Activated CD8-positive, alpha-beta memory T cell treated with anti-CD3 and anti-CD28 coated beads, Interleukin-2, amount 50 U/mL, for 1 hour (primary cell): ENCODE results near the gene PLA2G7.
"Not testable (repeated sequence)": the region's sequence is repeated elsewhere in the genome, so short reads cannot be mapped to it uniquely, and the experiment has no call there.

Experiments
- DNase-seq: peaks from one replicate; pipeline ENCODE4 v3.0.0-alpha.2; 2020; ENCODE audit errors: extremely low read depth

PLA2G7 gene

DNA sequence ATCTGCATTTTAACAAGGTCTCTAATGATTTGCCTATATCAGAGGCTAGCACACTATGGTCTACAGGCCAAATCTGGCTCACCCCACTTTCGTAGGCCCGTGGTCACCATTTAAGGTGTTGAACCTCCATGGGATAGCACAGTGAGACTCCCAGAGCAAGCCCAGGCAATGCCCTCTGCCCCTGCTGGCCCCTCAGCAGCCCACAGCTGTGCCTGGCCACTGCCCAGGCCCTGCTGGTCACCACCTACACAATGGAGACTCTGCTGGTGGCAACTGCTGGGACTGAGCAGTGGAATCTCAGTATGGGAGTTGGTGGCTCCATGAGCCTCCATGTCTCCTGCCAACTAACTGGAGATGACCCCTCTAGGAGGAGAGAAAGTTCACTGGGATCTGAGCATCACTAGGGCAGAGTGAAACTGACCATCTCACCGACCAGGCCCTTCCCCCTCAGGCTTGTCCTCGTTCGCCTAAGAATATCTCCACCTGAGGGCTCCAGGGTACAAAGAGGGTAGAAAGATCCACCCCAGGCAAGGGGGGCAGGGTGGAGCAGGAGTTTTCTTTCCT lies 13.8 kb upstream of the PLA2G7 start:
- DNase-seq: no peak

DNA sequence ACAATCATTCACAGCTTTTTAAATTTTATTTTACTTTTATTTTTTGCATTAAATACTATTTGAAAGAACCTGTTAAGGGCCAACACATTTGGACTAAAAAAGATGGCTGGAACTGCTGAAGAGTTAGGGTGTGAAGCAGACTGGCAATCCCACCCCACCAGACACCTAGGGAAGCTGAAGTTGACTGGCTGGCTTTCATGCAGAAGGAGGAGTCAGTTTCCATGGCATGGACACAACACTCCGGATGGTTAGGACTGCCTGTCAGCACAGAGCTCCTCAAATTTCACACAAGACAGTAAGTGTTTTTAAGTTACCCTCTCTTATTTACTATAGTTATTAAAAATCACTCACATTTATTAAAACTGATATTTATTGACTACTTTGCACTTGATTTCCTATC lies 11.5 kb upstream of the PLA2G7 start, which contains the start of gene ANKRD66:
TSS of gene ANKRD66 (plus strand) at position 238 of the 400 bp plus-strand sequence. CDS start 5,016 bp downstream, outside the sequence.
- DNase-seq: no peak

DNA sequence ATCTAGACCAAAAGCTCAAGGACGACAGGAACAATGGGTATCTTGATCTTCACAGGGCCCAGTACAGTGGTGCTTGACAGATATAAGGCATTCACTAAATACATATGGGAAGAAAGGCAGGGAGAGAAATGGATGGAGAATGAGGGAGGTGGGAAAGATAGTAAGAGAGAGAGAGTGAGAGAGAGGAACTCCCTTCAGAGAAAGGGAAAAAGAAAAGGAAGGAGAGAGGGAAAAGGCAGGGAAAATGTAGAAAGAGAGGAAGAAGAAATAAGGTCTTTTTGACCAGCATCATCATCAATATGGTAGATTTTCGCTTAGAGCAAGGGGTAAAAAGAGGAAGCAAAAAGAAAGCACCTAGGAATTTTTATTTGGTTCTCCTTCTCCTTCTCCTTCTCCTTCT lies 10.8 kb upstream of the PLA2G7 start:
- no peak for DNase-seq

DNA sequence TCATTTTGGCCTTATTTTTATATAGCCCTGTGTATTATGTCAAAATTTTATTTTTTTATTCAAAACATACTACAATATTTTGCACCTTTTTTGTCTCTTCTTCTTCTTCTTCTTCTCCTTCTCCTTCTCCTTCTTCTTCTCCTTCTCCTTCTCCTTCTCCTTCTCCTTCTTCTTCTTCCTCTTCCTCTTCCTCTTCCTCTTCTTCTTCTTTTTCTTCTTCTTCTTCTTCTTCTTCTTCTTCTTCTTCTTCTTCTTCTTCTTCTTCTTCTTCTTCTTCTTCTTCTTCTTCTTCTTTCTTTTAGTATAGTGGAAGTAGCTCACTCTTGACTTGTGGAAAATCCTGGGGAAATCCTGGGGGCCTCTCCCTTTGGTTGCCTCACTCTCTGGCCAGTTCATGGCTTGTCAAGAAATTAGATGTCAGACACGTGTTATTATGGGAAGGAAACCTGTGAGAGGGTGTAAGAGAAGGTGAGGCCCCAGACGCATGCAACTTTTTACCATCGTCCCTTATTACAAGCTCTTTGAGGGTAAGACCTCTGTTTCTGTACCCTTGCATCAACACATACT lies 9.1 kb upstream of the PLA2G7 start:
- not testable (repeated sequence) for DNase-seq

DNA sequence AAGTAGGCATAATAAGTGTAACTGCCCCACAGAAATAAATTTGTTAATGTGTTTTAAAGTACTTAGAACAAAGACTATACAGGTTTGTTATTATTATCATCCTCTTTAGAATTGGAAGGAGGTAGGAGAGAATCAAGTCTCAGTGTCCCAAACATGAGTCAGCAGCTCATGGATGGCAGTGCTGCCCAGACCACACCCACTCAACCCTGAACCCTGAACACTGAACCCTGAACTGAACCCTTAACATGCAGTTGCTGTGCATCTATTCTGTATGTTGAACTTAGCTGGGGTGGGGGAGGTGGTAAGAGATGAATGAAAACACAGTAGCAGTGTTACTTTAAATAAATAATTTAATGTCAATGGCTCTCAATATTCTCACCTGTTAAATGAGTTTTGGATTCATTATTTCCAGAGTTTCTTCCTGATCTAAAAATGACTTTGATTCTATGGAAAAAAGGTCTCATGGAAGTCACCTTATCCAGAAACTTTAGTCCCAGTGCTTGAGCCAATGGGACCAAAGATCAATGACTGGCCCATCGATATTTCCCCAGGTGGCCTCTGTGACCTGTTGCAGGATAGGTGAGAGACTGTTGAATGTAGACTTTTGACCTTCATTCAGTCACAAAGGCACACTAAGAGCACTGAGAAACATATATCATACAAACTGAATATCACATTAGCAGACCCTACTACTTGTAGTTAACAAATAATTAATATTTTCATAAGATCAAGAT lies 8.4 kb upstream of the PLA2G7 start:
- DNase-seq: no peak

DNA sequence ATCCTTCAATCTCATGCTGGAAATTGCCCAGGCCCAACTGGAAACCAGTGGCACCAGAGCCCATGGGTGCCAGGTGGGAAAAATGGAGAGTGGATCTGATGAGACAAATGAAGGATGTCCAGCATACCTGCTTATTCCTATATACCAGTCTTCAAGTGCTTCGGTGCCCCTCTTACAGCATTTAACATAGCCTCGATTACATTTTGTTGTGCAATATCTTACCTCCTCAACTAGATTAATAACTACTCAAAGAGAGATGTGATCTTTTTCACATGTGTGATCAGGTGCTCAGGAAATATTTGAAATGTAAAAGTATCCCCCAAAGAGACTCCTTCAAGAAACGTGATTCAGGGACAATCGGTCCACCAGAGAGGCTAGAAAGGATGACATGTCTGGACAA lies 6.7 kb upstream of the PLA2G7 start:
- no peak for DNase-seq

DNA sequence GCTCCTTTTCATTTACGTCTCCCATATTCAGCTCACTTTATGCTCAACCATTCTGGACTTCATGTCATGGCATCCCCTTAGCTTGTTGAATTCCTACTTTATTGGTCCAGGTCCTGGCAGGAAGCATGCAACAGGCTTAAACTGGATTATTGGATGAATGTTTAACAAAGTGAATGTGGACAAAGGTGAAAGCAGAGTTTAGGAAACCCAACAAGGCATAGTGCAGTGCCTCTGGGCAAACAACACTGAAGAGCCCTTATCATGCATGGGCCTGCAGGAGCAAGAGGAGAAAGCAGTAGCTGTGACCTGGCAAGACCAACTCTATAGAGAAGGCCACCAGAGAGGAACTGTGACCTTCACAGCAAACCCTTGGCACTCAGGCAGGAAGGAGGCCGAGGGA lies 6.3 kb upstream of the PLA2G7 start:
- DNase-seq: no peak

DNA sequence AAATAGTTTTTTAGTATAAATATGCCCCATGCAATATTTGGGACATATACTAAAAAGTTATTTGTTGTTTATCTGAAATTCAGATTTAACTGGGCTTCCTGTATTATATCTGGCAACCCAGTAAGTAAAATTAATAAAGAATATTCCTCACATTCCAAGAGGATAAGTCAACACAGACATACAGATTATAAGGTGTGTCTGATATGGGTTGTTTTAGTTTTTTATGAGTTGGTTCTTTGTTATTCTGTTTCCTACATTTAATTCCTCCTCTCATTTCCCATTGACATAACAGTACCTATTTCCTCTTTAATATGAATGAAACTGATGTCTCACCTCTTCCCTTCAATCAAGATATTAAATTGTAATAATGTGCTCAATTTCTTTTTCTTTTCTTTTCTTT lies 1.7 kb upstream of the PLA2G7 start:
- no peak for DNase-seq

DNA sequence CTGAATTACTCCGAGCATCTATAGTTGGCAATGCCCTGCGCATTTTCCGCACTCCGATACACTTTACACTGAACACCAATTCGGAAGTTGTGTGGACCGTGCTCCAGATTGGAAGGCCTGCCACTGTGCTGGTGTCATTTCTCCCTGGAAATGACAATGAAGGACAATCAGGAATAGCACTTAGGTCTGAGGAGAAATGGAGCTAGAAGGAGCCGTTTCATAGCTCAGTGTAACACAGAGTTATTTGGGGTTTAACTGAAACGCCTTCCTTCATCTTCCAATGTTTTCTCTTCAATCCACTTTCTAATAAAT lies 501 bp upstream of the PLA2G7 start:
- DNase-seq: no peak

DNA sequence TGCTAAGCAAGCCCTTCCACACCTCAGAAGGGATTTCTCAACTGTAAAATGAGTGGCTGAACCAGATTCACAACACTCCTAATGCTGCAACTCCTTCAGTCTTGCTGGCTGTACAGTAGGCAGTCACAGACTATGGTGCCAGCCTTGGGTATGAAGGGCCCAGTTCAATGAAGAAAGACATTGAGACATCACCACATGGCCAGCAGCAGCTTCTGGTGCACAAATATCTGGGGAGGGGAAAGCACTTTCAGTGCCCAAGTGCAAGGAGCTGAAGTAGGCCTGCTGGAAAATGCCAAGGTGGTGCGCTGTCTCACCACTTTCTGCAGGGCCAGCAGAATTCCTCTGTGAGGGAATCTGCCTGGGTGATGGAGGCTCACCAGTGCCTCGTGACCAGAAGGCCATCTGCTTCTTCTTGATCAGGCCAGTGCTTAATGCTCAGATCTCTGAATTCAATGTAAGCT lies 1.8 kb downstream of the PLA2G7 start:
- DNase-seq: no peak

DNA sequence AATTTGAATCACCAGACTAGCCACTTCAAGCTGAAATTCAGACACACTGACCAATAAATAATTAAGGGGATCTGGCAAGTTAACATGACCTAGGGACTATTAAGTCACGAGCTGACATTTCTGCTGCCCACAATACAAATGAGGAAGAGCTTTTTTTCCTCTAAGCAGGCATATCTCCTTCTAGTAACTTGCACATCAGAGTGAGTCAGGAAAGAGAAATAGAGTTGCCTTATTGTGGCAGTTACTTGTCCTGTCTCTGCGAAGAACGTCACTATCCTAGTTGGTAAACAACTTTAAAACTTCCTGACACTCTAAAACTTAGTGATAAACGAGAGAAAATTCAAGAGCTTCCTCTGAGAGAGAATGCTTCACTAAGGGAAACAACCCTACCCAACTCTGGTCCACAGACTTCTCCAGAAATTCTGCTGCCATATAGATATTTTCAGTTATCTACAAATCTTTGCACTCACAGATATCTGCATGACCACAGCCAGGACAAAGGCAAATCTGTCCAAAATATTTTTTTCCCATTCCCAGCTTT lies 4.2 kb downstream of the PLA2G7 start:
- no peak for DNase-seq

DNA sequence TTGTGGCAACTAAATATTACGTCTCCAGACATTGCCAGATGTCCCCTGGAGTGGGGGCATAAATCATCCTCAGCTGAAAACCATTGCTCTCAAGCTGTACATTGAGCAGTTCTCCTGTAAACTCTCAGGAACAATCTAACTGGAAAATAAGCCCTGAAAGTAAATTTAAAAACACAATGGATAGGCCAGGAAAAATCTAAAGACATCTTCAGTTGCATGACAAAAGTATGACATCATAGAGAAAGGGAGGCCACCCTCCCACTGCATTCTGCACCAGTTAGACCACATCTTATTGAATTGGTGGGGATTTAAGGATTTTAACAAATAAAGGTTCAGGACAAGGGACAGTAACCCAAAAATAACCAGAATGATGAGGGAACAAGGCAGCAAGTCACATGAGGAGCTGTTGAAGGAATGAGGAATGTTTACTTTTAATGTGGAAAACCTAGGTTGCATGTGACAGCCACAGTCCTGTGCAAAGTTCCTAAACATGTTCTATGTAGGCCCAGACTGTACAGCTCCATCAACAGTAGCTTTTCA lies 5.3 kb downstream of the PLA2G7 start:
- DNase-seq: no peak

DNA sequence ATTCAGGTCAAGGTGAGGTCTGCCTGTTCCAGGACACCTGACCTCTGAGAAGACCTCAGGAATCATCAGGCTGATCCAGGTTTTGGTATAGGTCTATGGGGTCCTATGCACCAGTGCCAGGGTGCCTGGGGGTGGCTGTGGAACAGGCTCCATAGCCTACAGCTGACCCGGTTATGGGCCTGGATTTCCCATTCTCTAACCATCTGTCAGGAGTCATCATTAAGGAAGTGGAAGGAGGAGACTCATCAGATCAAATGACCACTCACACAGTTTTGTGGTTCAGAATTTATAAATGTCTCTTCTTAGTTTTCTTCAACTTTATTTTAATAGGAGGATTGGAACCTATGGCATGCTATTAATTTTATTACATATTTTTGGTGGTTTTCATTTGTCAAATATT lies 14.8 kb downstream of the PLA2G7 start:
- no peak for DNase-seq

DNA sequence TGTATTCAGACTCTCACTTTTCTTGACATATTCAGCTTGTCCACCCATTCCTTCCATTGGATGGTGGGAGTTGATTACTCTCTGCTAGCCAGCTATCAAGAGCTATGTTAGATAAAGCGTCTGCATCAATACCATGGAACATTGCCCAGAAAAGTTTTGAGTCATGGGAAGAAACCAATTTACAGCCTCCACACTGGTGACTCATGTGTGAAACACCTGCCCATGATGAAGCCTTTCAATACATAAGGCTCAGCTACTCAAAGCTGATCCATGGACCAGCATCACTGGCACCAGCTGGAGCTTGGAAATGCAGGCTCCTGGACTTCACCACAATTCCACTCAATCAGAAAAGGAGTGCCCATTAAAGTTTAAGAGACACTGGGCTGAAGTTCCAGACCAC lies 16.1 kb downstream of the PLA2G7 start:
- DNase-seq: no peak

DNA sequence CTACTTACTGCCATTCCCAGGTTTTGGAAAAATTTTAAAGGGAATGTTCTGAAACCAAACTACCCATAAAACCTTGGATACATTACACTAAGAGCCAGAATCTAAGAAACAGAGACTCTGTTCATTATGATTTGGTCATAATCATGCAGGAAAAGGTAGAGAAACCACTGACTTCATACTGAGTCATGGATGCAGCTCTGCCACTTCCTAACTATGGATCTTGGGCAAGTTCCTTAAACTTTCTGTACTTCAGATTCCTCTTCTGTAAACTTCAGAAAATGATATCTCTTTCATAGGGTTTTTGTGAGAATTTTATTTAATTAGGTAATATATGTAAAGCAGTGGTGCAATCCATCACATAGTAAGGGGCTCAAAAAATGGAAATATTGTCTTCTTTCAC lies 20.0 kb downstream of the PLA2G7 start:
- no peak for DNase-seq

DNA sequence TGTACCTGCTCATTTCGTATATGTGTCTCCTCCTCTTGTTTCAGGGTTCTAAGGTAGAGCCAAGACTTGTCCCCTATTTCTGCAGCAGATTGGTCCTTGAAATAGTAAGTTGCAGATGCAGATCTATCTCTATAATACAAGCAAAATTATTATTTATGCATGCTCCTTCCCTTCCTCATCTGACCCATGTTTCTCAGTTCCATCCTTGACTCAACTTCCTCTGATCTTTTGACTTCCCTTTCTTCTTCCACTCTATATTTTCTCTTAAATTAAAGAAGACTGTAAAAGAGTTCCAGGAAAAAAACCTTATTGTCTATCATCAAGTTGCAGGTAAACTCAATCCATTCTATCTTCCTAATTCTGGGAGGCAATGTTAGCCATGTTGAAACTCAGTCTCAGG lies 23.7 kb downstream of the PLA2G7 start:
- no peak for DNase-seq

DNA sequence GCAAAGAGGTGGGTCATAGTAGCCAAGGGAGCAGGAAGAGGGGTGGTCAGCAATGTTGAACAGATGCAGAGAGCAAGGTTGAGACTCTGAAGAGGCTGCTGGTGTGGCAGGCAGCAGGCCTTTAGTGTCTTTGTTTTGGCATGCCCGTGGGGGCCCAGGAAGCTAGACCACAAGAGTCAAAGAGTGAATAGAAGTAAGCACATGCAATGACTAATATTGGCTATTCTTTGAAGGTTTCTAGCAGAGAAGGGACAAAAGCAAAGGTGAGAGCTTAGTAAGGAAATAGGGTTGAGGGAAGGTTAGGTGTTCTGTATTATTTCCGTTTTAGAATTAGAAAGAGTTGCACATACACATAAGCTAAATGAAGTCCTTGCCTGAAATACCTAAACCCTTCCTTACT lies 28.7 kb downstream of the PLA2G7 start:
- DNase-seq: no peak

DNA sequence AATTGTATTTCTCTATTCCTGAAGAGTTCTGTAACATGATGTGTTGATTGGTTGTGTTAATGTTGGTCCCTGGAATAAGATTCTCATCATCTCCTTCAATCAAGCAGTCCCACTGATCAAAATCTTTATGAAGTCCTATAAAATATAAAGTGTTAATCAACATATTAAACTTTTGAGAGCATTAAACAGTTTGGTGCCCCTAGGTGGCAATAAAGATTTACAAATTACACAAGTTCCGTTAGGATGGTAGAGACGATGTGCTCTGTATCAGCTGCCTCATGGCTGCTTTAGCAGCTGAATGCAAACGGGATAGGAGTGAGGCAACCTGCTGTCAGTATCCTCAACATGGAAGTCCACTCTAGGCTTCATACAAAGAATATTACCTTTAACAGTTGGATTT lies 30.6 kb downstream of the PLA2G7 start:
- DNase-seq: no peak

DNA sequence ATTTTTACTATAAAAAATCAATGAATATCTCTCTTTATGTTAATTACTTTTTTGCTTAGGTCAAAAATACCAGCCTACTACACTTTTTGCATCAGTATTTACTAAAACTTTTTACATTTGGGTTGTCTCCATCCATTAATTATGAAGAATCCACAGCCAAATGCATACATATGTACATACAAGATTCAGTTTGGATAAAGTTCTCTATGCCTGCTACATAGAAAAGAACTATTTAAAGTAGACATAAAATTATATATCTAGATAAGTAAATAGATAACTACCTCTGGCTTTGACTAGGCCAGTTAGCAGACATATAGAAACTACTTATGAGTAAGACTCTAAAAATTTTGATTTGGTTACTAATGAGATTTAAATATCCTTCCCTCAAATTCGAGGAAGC lies 35.2 kb downstream of the PLA2G7 start:
- DNase-seq: no peak

DNA sequence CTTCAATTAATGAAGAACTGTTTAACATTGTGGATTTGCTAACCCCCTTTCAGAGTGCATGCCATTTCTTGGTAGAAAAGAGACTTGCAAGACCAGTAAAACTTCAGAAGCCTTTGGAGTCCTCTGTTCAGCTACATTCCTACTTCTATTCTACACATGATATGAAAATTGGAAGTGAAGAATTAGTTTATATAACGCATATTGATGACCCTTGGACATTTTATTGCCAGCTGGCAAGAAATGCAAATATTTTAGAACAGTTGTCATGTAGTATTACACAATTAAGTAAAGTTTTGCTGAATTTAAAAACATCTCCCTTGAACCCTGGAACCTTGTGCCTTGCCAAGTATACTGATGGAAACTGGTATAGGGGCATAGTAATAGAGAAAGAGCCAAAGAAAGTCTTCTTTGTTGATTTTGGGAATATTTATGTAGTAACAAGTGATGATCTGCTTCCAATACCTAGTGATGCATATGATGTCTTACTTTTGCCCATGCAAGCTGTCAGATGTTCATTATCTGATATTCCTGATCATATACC lies 44.2 kb downstream of the PLA2G7 start:
- no peak for DNase-seq

DNA sequence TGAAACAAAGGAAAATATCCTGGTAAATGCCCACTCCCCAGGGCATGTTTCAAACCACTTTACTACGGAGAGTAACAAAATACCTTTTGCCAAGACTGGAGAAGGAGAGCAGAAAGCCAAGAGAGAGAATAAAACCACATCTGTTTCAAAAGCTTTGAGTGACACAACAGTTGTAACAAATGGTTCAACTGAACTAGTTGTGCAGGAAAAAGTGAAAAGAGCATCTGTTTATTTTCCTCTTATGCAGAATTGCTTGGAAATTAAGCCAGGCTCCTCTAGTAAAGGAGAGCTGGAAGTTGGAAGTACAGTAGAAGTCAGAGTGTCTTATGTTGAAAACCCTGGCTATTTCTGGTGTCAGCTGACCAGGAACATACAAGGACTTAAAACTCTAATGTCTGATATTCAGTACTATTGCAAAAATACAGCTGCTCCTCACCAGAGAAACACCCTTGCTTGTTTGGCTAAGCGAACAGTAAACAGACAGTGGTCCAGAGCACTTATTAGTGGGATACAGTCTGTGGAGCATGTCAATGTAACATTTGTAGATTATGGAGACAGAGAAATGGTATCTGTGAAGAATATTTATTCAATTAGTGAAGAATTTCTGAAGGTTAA lies 44.9 kb downstream of the PLA2G7 start:
- no peak for DNase-seq

DNA sequence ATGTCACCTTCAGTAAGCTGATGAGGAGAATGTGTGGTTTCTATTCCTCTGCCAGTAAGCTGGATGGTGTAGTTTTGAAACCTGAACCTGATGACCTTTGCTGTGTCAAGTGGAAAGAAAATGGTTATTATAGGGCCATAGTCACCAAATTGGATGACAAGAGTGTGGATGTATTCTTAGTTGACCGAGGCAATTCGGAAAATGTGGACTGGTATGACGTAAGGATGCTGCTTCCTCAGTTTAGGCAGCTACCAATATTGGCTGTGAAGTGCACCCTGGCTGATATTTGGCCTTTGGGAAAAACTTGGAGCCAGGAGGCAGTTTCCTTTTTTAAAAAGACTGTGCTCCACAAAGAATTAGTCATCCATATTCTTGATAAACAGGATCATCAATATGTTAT lies 45.5 kb downstream of the PLA2G7 start:
- DNase-seq: no peak
